ENCODE data around the gene TAOK1.

TAOK1 gene

DNA sequence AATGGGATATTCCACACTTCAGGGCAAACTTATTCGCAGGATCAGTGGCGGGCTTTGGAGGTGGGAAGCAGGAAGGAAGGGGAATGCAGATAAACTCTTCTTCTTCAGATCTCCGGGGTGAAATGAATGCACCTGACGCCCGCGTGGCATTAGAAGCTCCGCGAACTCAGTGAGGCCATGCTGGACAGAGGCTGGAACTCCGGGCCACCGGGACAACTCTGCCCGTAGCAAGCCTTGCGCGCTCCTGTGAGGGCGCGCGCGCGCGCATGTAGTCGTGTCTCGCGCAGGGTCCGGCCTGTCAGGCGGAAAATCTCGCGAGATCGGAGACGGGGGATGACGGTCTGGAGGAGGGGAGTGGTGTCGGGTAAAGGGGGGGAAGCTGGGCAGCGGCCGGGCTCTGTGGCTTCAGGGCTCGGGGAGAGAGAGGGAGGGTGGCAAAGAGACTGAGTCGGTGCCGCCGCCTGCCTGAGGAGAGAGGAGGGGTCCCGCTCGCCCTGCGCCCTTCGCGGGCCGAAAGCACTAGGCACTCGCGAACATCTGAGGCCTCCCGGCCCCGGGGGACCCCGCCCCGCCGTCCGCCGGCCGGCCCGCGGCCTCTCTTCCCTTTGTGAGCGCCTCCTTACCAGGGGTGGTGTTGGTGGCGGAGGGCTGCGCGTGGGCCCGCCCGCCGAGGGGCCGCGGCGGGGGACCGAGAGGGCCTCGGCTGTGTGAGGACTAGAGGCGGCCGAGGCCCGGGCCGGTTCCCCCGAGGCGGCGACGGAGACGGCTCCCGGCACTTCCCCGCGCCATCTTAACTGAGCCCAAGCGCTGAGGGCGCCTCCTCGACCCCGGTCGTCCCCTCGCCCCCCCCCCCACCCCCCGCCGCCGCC, at the start of gene TAOK1:
Gene TAOK1 (plus strand): TSS at position 382 of the 869 bp plus-strand sequence. CDS start 61,186 bp downstream, outside the sequence.
- peaks cover 30% of the 10 kb centered on the region for H4K20me1 ChIP-seq (ENCODE audit: insufficient read depth, low read length)
- H3K27ac ChIP-seq (ENCODE audit: low read length): peak within 1 kb of the TSS; percentile 61
- no peaks in the 10 kb centered on the region for H3K9me3 ChIP-seq (ENCODE audit: insufficient read depth, low read length)
- no peak for TF ChIP-seq EZH2phosphoT487 (IDR thresholded peaks at IDR 0.05; ENCODE audit: low read depth)
- TF ChIP-seq, protein P1, sequence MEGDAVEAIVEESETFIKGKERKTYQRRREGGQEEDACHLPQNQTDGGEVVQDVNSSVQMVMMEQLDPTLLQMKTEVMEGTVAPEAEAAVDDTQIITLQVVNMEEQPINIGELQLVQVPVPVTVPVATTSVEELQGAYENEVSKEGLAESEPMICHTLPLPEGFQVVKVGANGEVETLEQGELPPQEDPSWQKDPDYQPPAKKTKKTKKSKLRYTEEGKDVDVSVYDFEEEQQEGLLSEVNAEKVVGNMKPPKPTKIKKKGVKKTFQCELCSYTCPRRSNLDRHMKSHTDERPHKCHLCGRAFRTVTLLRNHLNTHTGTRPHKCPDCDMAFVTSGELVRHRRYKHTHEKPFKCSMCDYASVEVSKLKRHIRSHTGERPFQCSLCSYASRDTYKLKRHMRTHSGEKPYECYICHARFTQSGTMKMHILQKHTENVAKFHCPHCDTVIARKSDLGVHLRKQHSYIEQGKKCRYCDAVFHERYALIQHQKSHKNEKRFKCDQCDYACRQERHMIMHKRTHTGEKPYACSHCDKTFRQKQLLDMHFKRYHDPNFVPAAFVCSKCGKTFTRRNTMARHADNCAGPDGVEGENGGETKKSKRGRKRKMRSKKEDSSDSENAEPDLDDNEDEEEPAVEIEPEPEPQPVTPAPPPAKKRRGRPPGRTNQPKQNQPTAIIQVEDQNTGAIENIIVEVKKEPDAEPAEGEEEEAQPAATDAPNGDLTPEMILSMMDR (IDR thresholded peaks at IDR 0.05; ENCODE audit: low read depth, low read length): no peak
- H3K4me2 ChIP-seq (ENCODE audit: low read length): peak within 1 kb of the TSS; percentile 97
- H3K36me3 ChIP-seq (replicated peaks; ENCODE audit: low read depth, low read length): no peaks in the 10 kb centered on the region
- peak within 1 kb of the TSS; percentile 99 for H3K4me3 ChIP-seq (ENCODE audit: low read length)
- H3K79me2 ChIP-seq (ENCODE audit: low read length): peaks cover 50% of the 10 kb centered on the region
- peak within 1 kb of the TSS; percentile 100 for H2AFZ ChIP-seq (ENCODE audit: low read depth, low read length)
- H3K27me3 ChIP-seq (ENCODE audit: low read depth, low read length): no peaks in the 10 kb centered on the region
- peaks cover 20% of the 10 kb centered on the region for H3K4me1 ChIP-seq (ENCODE audit: low read length)
- peak within 1 kb of the TSS; percentile 96 for H3K9ac ChIP-seq (ENCODE audit: low read length)

GRCh38 chr17:29341726-29342125, 48.4 kb upstream of the TAOK1 start:
- H4K20me1 ChIP-seq (ENCODE audit: insufficient read depth, low read length): no peaks in the 10 kb centered on the region
- no peak overlapping the region for H3K27ac ChIP-seq (ENCODE audit: low read length)
- H3K79me2 ChIP-seq (ENCODE audit: low read length): no peaks in the 10 kb centered on the region
- no peak overlapping the region for H2AFZ ChIP-seq (ENCODE audit: low read depth, low read length)
- no peaks in the 10 kb centered on the region for H3K9me3 ChIP-seq (ENCODE audit: insufficient read depth, low read length)
- no peaks in the 10 kb centered on the region for H3K4me1 ChIP-seq (ENCODE audit: low read length)
- peaks cover 25% of the 10 kb centered on the region for H3K27me3 ChIP-seq (ENCODE audit: low read depth, low read length)
- H3K4me2 ChIP-seq (ENCODE audit: low read length): no peak overlapping the region
- no peaks in the 10 kb centered on the region for H3K36me3 ChIP-seq (replicated peaks; ENCODE audit: low read depth, low read length)
- TF ChIP-seq, protein P1 (IDR thresholded peaks at IDR 0.05; ENCODE audit: low read depth, low read length): no peak
- TF ChIP-seq EZH2phosphoT487 (IDR thresholded peaks at IDR 0.05; ENCODE audit: low read depth): no peak
- H3K4me3 ChIP-seq (ENCODE audit: low read length): no peak overlapping the region
- no peak overlapping the region for H3K9ac ChIP-seq (ENCODE audit: low read length)

DNA sequence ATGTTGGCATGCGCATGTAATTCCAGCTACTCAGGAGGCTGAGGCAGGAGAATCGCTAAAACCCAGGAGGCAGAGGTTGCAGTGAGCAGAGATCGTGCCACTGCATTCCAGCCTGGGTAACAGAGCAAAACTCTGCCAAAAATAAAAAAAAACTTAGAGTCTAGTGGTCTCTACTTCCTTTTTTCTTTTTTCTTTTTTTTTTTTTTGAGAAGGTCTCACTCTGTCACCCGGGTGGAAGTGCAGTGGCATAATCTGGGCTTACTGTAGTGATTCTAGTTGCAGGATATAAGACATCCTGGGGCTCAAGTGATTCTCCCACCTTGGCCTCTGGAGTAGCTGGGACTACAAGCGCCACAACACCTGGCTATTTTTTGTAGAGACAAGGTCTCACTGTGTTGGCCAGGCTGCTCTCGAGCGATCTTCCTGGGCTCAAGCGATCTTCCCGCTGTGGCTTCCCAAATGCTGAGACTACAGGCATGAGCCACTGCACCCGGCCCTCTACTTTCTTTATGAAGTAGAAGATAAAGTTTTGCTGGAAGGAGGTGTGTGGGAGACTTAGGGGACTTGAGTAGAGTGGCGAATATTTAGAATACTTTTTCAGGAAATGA, 47.9 kb upstream of the TAOK1 start:
- Histone ChIP-seq H3K27me3 (ENCODE audit: low read depth, low read length) (peaks cover 25% of the 10 kb centered on the region), H3K4me3 (ENCODE audit: low read length) (no peak overlapping the region), H3K4me1 (ENCODE audit: low read length) (no peaks in the 10 kb centered on the region), H3K27ac (ENCODE audit: low read length) (no peak overlapping the region), H3K9ac (ENCODE audit: low read length) (no peak overlapping the region), H4K20me1 (ENCODE audit: insufficient read depth, low read length) (no peaks in the 10 kb centered on the region), H3K36me3 (replicated peaks; ENCODE audit: low read depth, low read length) (no peaks in the 10 kb centered on the region), H3K9me3 (ENCODE audit: insufficient read depth, low read length) (no peaks in the 10 kb centered on the region), H2AFZ (ENCODE audit: low read depth, low read length) (no peak overlapping the region), H3K4me2 (ENCODE audit: low read length) (no peak overlapping the region), H3K79me2 (ENCODE audit: low read length) (no peaks in the 10 kb centered on the region)
- no peak for TF ChIP-seq EZH2phosphoT487 (IDR thresholded peaks at IDR 0.05; ENCODE audit: low read depth)
- TF ChIP-seq, protein P1 (IDR thresholded peaks at IDR 0.05; ENCODE audit: low read depth, low read length): no peak

DNA sequence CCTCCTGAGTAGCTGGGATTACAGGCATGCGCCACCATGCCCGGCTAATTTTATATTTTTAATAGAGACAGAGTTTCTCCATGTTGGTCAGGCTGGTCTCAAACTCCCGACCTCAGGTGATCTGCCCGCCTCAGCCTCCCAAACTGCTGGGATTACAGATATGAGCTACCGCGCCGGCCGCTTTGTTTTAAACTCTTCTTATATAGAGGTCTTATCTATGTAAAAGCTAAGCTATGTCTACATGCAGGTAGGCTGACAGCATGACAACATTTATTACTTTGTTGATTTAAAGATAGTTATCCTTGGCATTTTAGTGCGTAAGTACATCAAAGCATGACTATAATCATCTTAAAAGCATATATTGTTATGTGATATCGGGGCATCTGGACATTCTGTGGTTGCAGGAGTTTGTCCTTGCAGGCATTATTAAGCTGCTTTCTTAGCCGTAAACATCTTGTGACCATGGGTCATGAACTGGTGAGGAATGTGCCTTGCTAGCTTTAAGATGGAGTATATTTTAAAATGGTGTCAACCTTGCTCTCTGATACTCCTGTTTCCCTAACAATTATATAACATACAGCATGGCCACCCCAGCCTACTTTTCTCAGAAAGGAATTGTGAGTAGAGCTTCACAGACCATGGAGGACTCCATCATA, 45.8 kb upstream of the TAOK1 start:
- Histone ChIP-seq H2AFZ (ENCODE audit: low read depth, low read length) (no peak overlapping the region), H3K9me3 (ENCODE audit: insufficient read depth, low read length) (no peaks in the 10 kb centered on the region), H3K9ac (ENCODE audit: low read length) (no peak overlapping the region), H3K36me3 (replicated peaks; ENCODE audit: low read depth, low read length) (no peaks in the 10 kb centered on the region), H3K4me3 (ENCODE audit: low read length) (no peak overlapping the region), H4K20me1 (ENCODE audit: insufficient read depth, low read length) (no peaks in the 10 kb centered on the region), H3K27me3 (ENCODE audit: low read depth, low read length) (peaks cover 25% of the 10 kb centered on the region), H3K79me2 (ENCODE audit: low read length) (no peaks in the 10 kb centered on the region), H3K4me1 (ENCODE audit: low read length) (no peaks in the 10 kb centered on the region), H3K27ac (ENCODE audit: low read length) (no peak overlapping the region), H3K4me2 (ENCODE audit: low read length) (no peak overlapping the region)
- TF ChIP-seq, protein P1 (IDR thresholded peaks at IDR 0.05; ENCODE audit: low read depth, low read length): no peak
- no peak for TF ChIP-seq EZH2phosphoT487 (IDR thresholded peaks at IDR 0.05; ENCODE audit: low read depth)

Data from OCI-LY3 (cell line).